Limb (tissue), 2 donors: Measurements from ENCODE around the gene DDI1.
"Not testable (repeated sequence)": the region's sequence is repeated elsewhere in the genome, so short reads cannot be mapped to it uniquely, and the experiment has no call there.

Experiments used
- DNase-seq, 2 donors: peaks; one replicate each; pipeline ENCODE4 v3.0.0-alpha.2; 2016; ENCODE audit errors: extremely low spot score in 2 of 2

The DDI1 gene

DNA sequence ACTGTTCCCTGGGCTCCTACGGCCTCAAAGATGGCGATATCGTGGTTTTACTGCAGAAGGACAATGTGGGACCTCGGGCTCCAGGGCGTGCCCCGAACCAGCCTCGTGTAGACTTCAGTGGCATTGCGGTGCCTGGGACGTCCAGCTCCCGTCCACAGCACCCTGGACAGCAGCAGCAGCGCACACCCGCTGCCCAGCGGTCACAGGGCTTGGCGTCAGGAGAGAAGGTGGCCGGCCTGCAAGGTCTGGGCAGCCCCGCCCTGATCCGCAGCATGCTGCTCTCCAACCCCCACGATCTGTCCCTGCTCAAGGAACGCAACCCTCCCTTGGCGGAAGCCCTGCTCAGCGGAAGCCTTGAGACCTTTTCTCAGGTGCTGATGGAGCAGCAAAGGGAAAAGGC lies 555 bp downstream of the DDI1 start:
- DNase-seq = no peak

GRCh38 chr11:104041792-104042191 lies 5.4 kb downstream of the DDI1 start:
- DNase-seq = no peak

DNA sequence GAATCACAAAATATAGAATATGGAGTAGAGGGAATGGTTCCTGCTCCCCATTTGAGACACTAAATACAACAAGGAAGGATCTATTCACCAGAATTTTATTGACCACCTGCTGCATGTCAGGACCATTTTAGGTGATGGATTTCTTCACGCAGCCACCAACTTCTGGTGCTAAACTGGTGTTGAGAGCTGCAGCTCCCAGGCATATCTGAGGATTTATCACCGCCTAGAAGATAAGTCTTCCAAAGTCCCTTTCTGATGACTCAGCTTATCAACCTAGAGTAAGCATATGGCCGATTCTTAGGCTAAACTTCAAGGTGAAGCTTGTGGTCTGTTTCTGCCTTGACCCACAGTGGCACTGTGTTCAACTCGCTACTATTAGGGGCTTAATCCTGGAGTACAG lies 6.7 kb downstream of the DDI1 start:
- no peak for DNase-seq

- no peak for DNase-seq
These were observed 7.3 kb downstream of the DDI1 start for GRCh38 chr11:104043678-104044239.

GRCh38 chr11:104046331-104046730 lies 9.9 kb downstream of the DDI1 start:
- DNase-seq = no peak

DNA sequence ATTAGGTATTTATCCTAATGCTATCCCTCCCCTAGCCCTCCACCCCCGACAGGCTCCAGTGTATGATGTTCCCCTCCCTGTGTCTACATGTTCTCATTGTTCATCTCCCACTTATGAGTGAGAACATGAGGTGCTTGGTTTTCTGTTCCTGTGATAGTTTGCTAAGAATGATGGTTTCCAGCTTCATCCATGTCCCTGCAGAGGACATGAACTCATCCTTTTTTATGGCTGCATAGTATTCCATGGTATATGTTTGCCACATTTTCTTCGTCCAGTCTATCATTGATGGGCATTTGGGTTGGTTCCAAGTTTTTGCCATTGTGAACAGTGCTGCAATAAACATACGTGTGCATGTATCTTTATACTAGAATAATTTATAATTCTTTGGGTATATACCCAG lies 10.4 kb downstream of the DDI1 start:
- not testable (repeated sequence) for DNase-seq

GRCh38 chr11:104049116-104049515 lies 12.7 kb downstream of the DDI1 start:
- no peak for DNase-seq

DNA sequence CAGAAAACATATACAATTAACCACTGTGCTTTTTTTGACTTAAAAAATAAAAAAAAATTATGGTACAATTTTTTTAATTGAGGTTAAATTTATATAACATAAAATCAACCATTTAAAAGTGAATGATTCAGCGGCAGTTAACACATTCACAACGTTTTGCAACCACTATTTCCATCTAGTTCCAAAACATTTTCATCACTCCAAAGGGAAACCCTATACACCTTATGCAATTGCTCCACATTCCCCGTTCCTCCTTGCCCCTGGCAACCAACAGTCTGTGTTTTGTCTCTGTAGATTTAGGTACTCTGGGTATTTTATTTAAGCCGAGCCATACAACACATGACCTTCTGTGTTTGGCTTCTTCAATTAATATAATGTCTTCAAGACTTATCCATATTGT lies 15.3 kb downstream of the DDI1 start:
- DNase-seq = no peak

DNA sequence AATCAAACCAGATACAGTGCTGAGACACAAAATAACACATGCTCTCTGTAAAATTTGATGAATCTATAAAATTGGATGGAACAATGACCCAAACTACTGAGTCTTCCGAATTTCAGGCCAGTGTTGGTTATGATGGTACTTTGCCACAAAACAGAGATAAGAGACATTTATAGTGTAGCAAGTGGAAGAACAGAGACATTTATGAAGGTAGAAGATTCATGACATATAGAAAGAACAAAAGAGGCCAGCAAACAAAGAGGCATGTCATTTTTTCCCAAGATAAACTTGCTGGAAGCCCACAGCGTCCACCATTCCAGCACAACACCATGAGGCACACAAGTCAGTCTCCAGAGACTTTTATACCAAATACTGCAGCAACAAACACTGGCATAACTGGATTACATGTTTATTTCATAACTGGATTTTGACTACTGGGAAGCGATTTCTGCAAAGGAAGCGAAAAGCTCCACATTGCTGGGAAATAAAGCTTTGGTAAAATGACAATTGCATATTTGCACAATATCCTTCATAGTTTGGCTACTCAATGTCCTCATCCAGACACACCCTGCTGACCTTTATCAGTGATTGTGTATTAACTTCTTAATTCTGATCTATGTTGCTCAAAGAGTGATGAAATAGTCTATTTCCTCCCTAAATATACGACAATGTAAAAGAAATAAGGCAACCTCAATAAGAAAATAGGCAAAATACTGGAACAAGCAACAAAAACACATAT lies 17.5 kb downstream of the DDI1 start:
- DNase-seq = no peak

GRCh38 chr11:104054911-104055529 lies 18.6 kb downstream of the DDI1 start:
- no peak for DNase-seq

DNA sequence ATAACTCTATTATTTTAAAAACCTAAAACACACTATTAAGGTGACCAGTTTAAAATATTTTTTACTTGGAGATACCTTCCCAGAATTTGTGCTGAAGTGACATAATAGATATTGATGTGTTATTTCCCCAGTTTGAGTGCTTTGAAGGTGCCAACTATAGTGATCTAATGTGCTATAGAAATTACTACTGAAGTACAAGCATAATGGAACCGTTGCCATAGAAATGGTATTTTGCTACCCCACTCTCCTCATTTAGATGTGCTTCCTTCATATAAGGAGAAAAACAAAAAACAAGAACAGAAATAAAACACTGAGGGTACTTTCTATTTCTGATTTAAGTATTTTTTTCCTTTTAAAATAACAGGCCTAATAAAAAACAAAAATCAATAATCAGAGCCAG lies 19.2 kb downstream of the DDI1 start:
- DNase-seq = no peak

GRCh38 chr11:104057908-104058307 lies 21.5 kb downstream of the DDI1 start:
- no peak for DNase-seq

- no peak for DNase-seq
These were observed 22.2 kb downstream of the DDI1 start for GRCh38 chr11:104058680-104059079.

DNA sequence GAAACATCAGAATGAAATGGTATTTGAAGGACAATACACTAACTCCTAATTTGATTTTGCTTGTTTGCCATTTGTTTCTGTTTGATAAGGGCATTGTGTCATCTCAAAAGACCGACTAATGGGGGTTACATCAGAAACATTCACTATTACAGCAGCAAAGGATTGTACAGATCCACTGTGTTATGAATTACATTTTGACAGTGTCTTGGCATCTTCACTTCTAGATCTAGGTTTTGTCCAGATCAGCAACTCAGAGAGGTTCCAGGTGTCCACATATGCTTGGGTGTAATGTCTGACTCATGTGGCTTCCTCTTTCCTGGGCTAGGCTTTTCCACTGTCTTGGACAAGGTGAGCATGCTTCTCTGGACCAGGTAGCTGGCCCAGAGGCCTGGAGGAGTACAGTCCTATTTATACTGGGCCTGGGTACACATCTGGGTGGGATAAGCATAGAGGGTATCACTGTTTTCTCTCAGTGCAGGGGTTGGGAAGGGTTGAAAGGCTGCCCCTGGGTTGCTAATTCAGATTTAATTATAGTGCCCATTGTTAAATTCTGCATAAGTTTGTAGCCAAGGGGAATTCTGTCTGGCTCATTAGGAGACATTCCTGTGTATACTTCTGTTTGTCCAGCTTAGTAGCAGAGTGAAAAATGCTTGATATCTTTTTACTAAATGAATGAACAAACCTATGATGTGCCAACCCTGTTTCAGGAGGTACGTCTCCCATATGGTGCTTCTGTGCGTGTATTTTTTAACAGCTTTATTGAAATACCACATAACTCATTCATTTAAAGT lies 23.8 kb downstream of the DDI1 start:
- DNase-seq = no peak

DNA sequence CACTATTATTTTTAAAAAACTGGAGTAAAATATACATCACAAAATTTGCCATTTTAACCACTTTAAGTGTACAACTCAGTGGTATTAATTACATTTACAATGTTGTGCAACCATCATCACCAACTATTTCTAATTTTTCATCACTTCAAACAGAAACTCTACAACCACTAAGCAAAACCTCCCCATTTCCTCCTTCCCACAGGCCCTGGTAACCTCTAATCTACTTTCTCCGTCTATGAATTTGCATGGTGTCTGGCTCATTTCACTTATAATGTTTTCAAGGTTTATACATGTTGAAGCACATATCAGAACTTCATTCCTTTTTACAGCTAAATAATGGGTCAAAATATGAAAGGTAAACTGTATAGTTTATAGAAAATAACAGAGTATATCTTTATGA lies 24.4 kb downstream of the DDI1 start:
- no peak for DNase-seq

GRCh38 chr11:104061853-104062521 lies 25.5 kb downstream of the DDI1 start:
- no peak for DNase-seq

DNA sequence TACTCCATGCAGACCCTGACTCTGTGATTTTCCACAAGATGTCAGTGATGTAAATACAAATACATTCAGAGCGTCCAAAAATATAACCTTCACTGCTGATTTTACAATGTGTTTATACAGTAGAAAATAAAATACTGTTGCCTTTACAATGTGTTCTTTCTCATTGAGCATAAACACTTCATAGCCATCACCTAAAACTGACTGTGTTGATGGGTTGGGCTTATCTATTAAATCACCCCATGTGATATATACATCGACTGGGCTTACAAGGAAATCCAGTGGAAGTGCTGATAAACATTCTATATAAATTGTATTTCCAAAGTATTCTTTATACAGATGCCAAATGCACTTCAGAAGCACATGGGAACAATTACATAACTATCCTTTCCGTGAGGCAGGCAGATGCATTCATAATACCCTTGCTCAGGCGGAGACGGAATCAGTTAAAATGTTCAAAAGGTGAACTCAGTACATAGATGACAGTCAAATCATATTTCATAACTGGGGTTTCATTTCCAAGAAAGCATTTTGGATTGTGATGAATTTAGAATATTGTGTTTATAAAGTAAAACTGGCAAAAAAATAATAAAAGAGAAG lies 27.7 kb downstream of the DDI1 start:
- no peak for DNase-seq

GRCh38 chr11:104067534-104067933 lies 31.1 kb downstream of the DDI1 start:
- DNase-seq = no peak

DNA sequence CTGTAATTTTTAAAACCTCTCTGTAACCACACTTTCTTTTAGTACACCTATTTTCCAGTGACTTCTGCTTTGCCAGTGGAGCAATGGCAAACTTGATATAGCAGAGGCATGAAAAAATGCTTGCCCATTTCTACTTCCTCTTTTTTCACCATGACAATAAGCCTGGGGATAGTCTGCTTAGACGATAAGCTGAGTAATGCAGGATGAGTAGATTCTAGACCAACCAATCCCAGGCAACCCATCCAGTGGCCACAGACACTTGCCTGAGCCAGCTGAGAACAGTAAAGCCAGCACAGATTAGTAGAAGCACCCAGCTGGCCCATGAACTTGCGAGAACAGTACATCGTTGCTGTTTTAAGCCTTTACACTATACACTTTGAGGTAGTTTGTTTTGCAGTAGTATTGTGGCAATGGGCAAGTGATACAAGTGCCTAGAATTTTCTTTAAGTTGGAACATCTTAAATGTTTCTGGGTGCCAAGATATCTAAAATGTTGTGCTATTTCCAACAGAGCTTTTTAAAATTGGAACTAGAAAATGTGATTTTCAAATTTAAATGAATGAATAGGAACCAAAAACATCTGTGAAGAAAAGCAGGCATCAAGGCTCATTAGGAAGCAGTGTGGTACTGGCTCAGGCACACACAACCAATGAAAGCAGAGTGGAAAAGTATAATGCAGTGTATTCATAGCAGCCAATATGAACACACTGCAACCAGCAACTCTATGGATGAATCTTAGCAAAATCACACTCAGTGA lies 37.7 kb downstream of the DDI1 start:
- no peak for DNase-seq

GRCh38 chr11:104075091-104075490 lies 38.7 kb downstream of the DDI1 start:
- no peak for DNase-seq

DNA sequence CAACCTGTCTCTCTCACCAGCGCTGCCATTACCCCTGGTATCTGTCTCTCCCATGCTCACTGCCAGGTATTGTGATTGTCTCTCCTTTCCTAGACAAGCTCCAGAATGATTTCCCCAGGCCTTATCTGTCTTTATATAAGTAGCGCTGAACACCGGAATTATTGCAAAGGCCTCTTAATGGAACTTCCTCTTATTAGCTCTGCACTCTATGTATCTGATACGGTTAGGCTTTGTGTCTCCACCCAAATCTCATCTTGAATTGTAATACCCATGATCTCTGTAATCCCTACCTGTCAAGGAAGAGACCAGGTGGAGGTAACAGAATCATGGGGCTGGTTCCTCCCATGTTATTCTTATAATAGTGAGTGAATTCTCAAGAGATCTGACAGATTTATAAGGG lies 39.3 kb downstream of the DDI1 start:
- no peak for DNase-seq
